Activated T-helper 1 cell treated with anti-CD3 and anti-CD28 coated beads, Interleukin-12 subunit alpha, Interleukin-12 subunit beta, Interleukin-2, Interleukin-4 antibody, amounts not matched to agents 30 ng/mL and 10 ng/mL and 1 ng/mL, durations not matched to agents 14 hours and 24 hours and 36 hours (primary cell): Measurements from ENCODE around the gene ADCY5. TPM values are rescaled to one million over a fixed set of nuclear protein-coding genes. Genes with fewer than 3 reads are reported as not detected.

Experiments
- DNase-seq: peaks from one replicate; pipeline ENCODE4 v3.0.0; 2021; ENCODE audit warnings: low spot score
- H3K27ac Mint-ChIP-seq: one replicate; pipeline ENCODE4 v1.8.0; 2021; ENCODE audit warnings: mild to moderate bottlenecking, mixed read lengths
- H3K27me3 Mint-ChIP-seq: one replicate; pipeline ENCODE4 v1.8.0; 2022; ENCODE audit warnings: mild to moderate bottlenecking, moderate library complexity, mixed read lengths; ENCODE audit not compliant: insufficient read depth
- H3K36me3 Mint-ChIP-seq: one replicate; pipeline ENCODE4 v1.8.0; 2021; ENCODE audit warnings: low read depth, mixed read lengths
- H3K4me1 Mint-ChIP-seq: one replicate; pipeline ENCODE4 v1.8.0; 2021; ENCODE audit warnings: low read depth, mixed read lengths
- H3K4me3 Mint-ChIP-seq: one replicate; pipeline ENCODE4 v1.8.0; 2021; ENCODE audit warnings: mild to moderate bottlenecking, moderate library complexity, mixed read lengths
- H3K9me3 Mint-ChIP-seq: one replicate; pipeline ENCODE4 v1.8.0; 2021; ENCODE audit warnings: mixed read lengths
- intact Hi-C: fragments of 100-400 bp; cut with micrococcal nuclease; formaldehyde crosslinking; loops from one replicate; pipeline ENCODE4 v1.15.1; 2024
- total RNA-seq: library from RNA; stranded (reverse); gene quantifications from 2 replicates; pipeline ENCODE4 v1.2.3, GENCODE V29; 2022

ADCY5 gene
- total RNA-seq, 1 donor from 2014 or later = not detected

DNA sequence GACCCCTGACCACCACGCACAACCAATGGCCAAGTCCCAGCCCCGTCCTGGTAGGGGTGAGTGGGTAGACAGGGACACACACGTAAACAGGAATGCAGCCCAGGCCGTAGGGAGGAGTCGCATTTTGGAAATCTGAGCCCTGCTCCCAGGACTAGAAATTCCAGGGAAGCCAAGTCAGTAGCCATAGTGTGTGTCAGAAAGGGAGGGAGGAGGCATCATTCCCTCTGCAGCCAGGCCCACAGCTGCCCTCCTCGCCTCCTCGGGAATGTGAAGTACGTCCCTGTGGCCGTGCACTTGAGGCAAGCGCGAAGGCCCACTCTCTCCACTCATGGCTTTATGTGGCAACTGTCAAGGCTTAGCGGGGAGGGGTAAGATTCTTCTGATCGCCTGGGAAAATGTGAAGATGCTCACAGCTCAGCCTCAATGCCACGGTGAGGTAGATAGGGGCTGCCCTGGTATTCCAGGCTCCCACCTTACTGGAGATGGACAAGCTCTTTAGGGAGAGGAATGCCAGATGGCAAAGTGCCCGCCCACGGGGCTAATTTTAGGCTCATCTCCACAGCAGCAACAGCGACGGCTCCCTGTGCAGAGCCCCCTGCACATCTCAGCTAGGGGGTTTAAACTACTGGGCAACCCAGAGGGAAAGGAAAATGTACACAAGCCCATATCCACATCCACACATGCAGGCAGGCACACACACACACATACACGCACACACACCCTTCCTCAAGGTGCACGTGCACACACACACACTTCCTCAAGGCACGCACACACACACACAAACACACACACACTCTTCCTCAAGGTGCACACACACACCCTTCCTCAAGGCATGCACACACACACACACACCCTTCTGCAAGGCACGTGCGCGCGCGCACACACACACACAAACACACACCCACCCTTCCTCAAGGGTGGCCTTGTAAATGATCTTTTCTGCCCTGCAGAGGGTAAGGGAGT, 65.5 kb downstream of the ADCY5 start:
- intact Hi-C loops = no loop called here
- Mint-ChIP-seq H3K4me3 (no peak overlapping the region), H3K27me3 (peaks cover 11% of the 10 kb centered on the region), H3K4me1 (no peaks in the 10 kb centered on the region), H3K27ac (no peak overlapping the region), H3K36me3 (no peaks in the 10 kb centered on the region), H3K9me3 (no peaks in the 10 kb centered on the region)
- DNase-seq = no peak

DNA sequence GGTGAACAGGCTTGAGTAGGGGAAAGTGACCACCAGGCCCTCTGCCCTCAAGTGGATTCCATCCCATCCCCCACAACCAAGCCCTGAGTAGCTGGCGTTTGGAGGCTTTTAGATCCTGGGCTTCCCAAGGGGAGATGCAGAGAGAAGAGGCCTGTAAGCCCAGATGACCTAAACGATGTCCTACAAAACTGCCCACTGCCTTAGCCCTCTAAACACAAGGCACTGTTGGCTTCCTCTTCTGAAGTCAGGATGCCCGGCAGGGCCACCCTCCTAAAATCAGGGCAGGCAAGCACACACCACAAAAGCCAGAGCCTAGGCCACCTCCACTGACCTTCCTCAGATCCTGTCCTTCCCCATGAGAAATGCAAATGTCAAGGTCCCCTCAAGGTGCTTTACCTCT, 68.6 kb downstream of the ADCY5 start:
- Mint-ChIP-seq H3K27ac (no peak overlapping the region), H3K36me3 (no peaks in the 10 kb centered on the region), H3K27me3 (peaks cover 5% of the 10 kb centered on the region), H3K4me1 (no peaks in the 10 kb centered on the region), H3K9me3 (no peaks in the 10 kb centered on the region), H3K4me3 (no peak overlapping the region)
- intact Hi-C loops = no loop called here
- DNase-seq = no peak

DNA sequence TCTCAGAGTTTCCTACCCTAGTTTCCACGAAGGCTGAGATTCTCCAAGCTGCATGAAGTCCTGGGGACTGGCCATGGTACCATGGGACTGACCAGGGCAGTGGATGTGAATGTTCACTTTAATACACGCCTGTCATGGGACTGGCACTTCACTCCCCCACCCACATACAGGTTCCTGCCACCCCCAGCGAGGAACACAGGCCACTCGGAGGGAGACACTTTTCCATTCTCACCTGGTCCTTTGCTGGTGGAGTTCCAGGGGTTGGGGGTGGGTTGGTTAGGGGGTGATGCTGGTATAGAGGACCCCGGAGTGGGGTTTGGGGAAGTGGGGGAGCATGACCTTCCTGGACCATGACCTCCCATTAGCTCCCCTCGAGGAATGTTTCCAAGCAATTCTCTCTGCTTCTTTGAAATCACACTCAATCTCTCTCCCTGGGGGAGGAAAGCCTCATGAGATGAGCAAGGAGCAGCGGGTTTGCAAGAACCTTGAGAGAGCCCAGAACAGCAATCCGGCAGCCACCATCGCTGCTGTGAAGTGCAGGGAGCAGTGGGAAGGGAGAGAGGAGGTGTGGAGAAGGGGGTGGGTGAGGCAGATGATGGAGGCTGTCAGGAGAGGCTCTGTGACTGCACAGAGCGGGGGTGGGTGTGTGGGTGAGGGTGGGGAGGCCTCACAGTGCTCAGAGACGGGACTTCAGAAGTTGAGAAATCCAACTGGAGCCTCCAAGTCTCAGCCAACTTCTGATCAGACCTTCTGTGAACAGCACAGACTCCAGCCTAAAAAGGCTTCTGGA, 69.7 kb downstream of the ADCY5 start:
- intact Hi-C loops = no loop called here
- DNase-seq = no peak
- H3K9me3 Mint-ChIP-seq = no peaks in the 10 kb centered on the region
- no peak overlapping the region for H3K4me3 Mint-ChIP-seq
- no peaks in the 10 kb centered on the region for H3K36me3 Mint-ChIP-seq
- H3K27ac Mint-ChIP-seq = no peak overlapping the region
- H3K4me1 Mint-ChIP-seq = no peaks in the 10 kb centered on the region
- H3K27me3 Mint-ChIP-seq = peaks cover 5% of the 10 kb centered on the region

DNA sequence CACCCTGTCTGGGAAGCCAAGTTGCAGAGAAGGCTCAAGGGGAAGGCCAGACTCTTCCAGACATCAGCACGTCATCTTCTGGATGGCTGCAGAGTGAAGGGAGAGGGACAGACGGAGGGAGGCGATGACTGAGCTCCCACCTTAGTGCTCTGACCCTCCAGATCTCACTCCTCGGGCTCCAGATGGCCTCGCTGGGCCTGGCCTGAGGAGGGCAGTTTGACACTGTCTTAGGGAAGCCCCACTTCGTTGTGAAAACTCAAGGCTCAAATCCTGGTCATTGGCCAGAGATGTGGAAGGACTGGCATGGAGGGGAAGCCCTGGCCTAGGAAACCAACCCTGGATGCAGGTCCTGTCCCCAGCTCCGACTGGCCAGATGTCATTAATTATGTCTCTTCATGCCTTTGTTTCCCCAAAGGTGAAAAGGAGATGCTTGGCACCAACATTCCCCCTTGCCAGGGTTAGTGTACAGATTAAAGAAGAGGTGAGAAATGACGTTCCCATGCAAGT, 70.4 kb downstream of the ADCY5 start:
- intact Hi-C loops = no loop called here
- no peak overlapping the region for H3K4me3 Mint-ChIP-seq
- H3K27ac Mint-ChIP-seq = no peak overlapping the region
- H3K27me3 Mint-ChIP-seq = peaks cover 5% of the 10 kb centered on the region
- no peaks in the 10 kb centered on the region for H3K4me1 Mint-ChIP-seq
- H3K36me3 Mint-ChIP-seq = no peaks in the 10 kb centered on the region
- DNase-seq = no peak
- H3K9me3 Mint-ChIP-seq = no peaks in the 10 kb centered on the region

DNA sequence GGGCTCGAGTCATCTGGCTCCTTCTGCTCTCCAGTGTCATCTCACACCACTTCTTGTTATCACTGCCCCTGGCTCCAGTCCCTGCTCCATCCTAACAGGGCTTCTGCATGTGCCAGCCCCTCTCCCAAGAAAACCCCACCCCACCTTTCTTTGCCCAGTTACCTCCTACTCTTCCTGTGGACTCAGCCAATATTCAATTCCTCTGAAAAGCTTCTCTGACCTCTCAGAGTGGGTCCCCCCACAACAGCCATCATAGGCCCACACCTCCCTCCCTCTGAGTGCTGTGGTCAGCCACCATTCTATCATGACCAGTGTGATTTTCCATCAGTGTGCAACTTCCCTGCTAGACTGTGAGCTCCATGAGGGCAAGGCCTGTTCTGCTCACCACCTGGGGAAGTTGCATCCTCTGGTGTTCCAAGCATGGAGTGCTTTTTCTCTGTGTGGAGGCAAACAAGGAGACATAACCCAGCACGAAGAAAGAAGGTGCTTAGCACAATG, 71.6 kb downstream of the ADCY5 start:
- H3K4me1 Mint-ChIP-seq = no peaks in the 10 kb centered on the region
- no peaks in the 10 kb centered on the region for H3K36me3 Mint-ChIP-seq
- H3K9me3 Mint-ChIP-seq = no peaks in the 10 kb centered on the region
- DNase-seq = no peak
- peaks cover 5% of the 10 kb centered on the region for H3K27me3 Mint-ChIP-seq
- no peak overlapping the region for H3K27ac Mint-ChIP-seq
- intact Hi-C loops = no loop called here
- no peak overlapping the region for H3K4me3 Mint-ChIP-seq

DNA sequence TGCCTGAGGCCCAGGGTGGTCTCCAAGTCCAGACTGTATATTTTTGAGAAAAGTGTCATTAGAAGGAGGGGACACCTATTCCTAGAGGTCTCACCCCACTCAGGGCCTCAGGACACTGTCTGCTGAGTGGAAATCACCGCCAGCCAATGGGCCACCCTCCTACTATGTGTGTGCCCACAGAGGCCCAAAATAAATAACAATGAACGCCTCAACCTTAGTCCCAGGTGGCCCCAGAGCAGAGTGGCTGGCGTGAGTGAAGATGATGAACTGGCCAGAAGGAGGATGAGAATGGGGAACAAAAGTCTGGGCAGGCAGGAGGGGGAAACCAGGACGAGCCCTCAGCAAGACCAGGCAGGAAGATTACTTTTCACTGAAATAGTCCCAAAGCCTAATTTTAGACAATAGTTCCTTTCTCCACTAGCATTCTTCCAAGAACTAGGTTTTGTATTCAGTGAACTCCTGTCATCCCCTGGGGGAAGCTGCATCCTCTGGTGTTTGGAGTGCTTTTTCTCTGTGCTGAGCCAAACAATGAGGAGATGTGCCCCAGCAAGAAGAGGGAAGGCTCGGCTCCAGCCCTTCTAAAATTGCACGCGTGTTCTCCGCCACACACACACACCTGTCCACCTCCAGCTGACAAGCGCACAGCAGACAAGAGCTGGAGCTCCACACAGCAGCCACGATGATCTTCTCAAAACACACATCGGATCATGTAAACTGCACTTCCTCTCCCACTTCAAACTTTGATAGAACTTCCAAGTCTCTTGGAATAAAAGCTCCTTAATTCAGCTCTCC, 72.2 kb downstream of the ADCY5 start:
- H3K27ac Mint-ChIP-seq = no peak overlapping the region
- H3K4me1 Mint-ChIP-seq = no peaks in the 10 kb centered on the region
- intact Hi-C loops = no loop called here
- no peaks in the 10 kb centered on the region for H3K9me3 Mint-ChIP-seq
- no peaks in the 10 kb centered on the region for H3K36me3 Mint-ChIP-seq
- peaks cover 5% of the 10 kb centered on the region for H3K27me3 Mint-ChIP-seq
- DNase-seq = no peak
- no peak overlapping the region for H3K4me3 Mint-ChIP-seq

DNA sequence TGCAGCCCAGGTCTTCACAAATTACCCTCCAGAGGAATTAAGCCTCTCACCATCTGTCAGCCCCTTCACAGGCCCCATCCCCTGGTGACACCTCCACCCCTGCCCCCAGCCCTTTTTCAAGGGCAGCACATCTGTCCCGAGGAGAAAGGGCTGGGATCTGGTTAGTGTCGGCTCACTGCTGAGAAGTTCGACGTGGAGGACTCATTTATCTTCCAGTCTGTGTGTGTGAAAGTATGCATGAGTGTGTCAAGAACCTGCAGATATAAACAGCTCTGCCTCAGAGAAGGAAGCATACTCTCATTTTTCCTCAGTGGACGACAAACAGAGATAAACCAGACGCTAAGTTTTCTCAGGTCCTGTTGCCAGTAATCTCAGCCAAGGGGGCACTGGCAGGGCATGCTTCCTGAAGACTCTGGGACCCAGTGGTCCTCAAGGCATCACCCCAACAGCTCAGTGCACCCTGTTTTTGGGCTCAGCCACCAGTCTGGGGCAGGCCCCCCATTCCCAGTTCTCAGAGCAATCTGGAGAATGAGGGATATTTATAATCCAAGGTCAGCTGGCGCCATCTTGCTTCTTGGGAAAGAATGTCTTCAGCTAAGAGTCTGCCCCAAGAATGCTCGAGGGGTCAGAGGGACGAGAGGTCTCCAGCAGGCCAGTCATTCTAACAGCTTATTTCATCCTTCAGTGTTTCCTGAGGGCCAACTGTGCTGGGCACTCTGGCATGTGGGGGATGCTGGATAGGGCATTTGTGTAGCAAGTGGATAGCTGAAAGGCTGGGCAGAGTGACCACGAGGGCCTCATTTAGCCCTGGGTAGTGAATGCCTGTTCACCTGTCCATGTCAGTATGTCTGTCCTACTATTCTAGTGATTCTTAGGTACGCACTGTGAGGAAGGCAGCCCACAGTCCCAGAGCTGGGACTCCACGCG, 73.6 kb downstream of the ADCY5 start:
- DNase-seq = no peak
- no peaks in the 10 kb centered on the region for H3K36me3 Mint-ChIP-seq
- no peak overlapping the region for H3K4me3 Mint-ChIP-seq
- no peak overlapping the region for H3K27ac Mint-ChIP-seq
- H3K9me3 Mint-ChIP-seq = no peaks in the 10 kb centered on the region
- intact Hi-C loops = no loop called here
- no peaks in the 10 kb centered on the region for H3K4me1 Mint-ChIP-seq
- H3K27me3 Mint-ChIP-seq = peaks cover 5% of the 10 kb centered on the region

DNA sequence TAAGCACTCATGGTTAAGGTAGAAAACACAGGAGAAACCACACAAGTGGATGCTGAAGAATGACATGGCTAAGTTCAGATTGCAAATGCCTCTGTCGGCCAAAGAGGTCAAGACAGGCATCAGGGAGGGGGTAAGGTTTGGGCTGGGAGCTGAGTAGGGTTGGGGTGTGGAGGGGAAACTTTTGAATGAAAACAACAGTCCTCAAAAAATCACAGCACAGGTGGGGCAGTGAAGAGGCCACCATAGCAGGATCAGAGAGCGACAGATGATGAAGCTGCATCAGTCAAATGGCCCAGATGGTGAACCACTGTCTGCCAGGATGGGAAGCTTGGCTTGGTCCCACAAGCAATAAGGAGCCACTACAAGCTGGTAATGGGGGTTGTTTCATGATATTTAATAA, 74.9 kb downstream of the ADCY5 start:
- H3K4me3 Mint-ChIP-seq = no peak overlapping the region
- no peaks in the 10 kb centered on the region for H3K36me3 Mint-ChIP-seq
- H3K9me3 Mint-ChIP-seq = no peaks in the 10 kb centered on the region
- intact Hi-C loops = no loop called here
- H3K27me3 Mint-ChIP-seq = peaks cover 3% of the 10 kb centered on the region
- H3K27ac Mint-ChIP-seq = no peak overlapping the region
- no peaks in the 10 kb centered on the region for H3K4me1 Mint-ChIP-seq
- DNase-seq = no peak

DNA sequence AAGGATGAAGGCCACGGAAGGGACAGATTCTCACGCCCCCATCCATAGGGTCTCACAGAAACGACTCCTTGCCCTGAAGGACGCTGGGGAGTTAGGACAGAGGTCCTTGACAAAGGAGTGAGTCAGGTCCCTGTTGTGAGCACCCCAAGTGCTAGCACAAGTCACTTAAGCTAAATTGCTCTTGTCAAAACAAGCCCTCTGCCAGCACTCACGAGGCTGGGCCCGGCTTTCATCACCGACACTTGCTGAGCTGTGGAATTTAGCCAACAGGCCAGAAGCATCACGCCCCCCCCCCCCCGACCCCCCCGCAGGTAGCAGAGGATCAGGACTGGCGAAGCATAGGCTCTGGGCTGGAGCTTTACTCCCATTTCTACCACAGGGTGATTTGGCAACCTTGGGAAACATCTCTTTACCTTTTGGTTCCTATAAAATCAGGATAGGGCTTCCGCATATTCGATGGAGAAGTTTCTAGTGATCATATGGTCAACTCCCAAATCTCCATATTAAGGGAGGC, 75.4 kb downstream of the ADCY5 start:
- intact Hi-C loops = no loop called here
- Mint-ChIP-seq H3K4me1 (no peaks in the 10 kb centered on the region), H3K4me3 (no peak overlapping the region), H3K9me3 (no peaks in the 10 kb centered on the region), H3K36me3 (no peaks in the 10 kb centered on the region), H3K27ac (no peak overlapping the region), H3K27me3 (peaks cover 3% of the 10 kb centered on the region)
- no peak for DNase-seq

DNA sequence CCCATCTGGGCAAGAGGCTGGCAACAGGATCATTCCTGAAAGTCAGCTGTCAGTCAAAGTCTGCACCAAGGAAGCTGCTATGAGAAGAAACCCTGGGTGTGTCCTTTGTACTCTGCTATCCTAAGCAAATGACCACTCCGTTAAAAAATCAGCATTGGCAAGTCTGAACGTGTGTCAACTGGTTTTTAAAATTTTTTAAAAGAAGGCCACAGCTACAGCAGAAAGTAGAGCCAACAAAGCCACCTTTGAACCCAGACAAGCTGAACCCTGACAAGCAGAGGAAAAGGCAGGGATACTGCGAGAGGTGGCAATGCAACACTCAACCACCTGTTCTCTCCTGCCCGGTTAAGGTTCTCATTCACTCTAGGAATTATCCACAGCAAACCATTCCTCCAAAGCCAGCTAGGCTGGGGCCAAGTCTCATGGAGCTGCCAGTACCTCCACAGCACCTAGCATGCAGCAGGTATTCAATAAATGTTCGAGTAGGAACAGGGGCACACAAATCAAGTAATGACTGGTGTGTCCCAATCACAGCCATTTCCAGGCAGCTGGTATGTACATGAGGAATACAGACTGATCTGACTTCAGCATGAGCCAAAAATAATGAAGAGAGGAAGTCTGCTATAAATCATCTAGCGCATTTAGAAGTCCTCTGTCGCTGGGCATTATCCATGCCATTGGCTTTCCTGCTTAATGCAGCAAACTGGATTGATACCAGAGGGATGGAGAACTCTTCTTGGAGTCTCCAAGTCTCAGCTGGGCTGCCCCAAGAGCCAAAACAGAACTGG, 76.0 kb downstream of the ADCY5 start:
- Mint-ChIP-seq H3K27ac (no peak overlapping the region), H3K4me1 (no peaks in the 10 kb centered on the region), H3K27me3 (no peaks in the 10 kb centered on the region), H3K4me3 (no peak overlapping the region), H3K36me3 (no peaks in the 10 kb centered on the region), H3K9me3 (no peaks in the 10 kb centered on the region)
- no peak for DNase-seq
- intact Hi-C loops = no loop called here
